Medulla oblongata (tissue), 1 donor: ENCODE measurements around the gene YBX1.
"Not testable (repeated sequence)": the region's sequence is repeated elsewhere in the genome, so short reads cannot be mapped to it uniquely, and the experiment has no call there.

Experiments used
- DNase-seq: peaks from one replicate; pipeline ENCODE4 v3.0.0-alpha.2; 2015; ENCODE audit errors: extremely low spot score

YBX1 gene

DNA sequence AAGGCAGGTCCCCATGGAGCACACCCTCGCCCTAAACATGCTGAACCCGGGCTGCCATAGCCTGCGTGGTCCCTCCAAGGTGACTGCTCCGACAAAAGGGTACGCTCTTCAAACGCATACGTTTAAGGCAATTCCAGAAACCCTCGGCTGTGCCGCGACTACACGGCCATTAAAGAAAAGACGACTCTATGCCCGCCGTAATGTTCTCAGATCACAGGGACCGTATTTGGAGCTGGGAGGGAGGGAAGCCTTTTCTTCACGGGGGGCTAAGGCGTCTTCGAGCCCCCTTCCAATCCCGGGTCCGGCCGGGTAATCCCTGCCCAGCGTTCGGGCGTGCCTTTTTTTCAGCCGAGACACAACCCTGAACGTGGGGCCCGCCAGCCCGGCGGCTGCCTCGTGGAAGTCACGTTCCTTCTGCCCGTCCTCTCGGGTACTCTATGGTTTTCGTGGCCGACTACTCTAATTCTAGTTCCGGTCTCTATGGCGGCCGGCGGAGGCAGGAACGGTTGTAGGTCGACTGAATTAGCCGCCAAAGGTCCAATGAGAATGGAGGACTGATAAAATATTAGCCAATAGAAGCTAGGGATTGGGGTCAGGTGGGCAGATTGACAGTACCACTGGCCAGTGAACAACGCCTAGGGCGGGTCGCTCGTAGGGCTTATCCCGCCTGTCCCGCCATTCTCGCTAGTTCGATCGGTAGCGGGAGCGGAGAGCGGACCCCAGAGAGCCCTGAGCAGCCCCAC, at the start of gene YBX1:
Gene YBX1, plus strand, starts transcription at position 678 of the 743 bp plus-strand sequence. CDS start 148 bp downstream, outside the sequence.
- DNase-seq, result peak; percentile 99

GRCh38 chr1:42639116-42639515, 43.1 kb upstream of the YBX1 start:
- no peak for DNase-seq

DNA sequence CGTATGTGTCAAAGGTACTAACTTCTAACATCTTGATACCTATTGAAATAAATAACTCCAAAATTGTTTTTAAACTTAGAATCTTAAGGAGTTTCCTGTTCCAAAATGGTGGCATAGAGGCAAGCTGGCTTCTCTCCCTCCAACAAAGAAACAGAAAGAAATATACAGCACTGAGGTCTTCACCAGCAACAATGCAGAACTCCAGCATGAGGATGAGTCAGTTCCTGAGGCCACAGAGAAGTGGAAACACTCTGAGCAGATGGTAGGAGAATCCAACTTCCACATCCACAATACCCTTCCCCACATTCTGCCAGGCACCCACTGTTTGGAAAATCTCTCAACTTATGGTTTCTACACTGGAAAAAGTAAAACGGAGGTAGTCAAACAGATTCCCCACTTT, 36.2 kb upstream of the YBX1 start:
- no peak for DNase-seq

GRCh38 chr1:42657201-42657600, 25.0 kb upstream of the YBX1 start:
- DNase-seq, result no peak

DNA sequence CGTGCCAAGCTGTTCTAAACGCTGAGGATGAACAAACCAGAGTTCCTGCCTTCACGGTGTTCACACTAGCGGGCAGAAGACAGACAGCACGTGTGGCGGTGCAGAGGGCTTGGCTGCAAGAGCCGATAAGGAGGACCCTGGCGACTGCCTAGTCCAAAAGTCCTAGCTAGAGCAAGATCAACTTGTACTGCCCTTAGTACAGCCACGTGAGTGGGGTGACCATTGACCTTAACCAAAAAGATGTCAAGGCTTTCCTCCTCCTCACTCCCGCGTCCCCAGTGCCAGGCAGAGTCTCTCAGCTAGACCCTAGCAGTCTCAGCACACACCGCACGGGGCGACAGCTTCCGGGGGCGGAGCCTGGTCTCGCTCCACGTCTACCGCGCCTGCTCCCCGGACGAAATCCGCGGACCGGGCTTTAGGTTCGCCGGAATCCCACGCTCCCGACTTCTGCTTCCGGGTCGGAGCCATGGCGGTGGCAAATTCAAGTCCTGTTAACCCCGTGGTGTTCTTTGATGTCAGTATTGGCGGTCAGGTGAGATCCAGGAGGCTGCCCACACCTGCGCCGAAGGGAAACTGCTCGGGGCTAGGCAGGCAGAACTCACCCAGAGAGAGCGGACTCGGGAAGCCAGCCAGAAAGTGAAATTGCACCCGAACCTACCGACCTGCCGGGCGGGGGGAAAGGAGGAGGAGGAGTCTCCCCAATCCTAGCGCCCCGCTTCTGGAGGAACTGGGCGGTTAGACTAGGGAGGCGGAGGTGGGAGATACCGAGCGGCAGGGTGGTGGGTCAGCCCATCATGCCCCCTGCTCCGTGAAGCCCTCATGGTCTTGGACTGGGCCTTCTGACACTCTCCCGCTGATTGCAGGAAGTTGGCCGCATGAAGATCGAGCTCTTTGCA, 24.0 kb upstream of the YBX1 start, which contains the start of gene PPIH:
Gene PPIH, plus strand, starts transcription at position 443 of the 896 bp plus-strand sequence. Its CDS starts 24 bp downstream, at position 467.
- DNase-seq, result peak; percentile 94

- no peak for DNase-seq
Observed at GRCh38 chr1:42658877-42659337, 23.3 kb upstream of the YBX1 start.

DNA sequence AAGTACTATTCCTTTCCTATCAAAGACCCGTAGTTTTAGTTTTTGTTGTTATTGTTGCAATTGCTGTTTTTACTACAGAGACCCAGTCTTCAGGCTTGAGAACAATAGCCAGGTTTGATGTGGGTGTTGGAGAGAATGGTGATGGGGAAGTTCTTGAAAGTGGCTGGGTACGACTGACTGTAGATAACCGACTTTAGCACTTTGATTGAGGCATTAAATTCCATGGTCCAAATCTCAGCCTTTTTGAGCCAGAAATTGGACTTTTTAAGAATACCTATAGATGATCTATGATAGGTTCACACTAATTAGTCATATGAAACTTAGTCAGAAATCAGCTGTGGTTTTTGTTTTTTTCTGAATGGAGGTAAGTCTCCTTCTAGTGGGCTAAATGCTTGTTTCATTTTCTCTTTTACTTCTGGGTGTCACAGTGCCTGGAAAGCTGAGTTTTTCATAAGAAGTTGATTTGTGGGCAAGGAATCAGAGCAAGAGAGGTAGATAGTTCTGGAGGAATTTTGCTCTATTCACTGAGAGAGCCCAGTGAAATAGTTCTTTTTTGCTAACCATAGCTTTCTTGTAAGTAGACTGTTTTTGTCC, 21.2 kb upstream of the YBX1 start:
- no peak for DNase-seq

DNA sequence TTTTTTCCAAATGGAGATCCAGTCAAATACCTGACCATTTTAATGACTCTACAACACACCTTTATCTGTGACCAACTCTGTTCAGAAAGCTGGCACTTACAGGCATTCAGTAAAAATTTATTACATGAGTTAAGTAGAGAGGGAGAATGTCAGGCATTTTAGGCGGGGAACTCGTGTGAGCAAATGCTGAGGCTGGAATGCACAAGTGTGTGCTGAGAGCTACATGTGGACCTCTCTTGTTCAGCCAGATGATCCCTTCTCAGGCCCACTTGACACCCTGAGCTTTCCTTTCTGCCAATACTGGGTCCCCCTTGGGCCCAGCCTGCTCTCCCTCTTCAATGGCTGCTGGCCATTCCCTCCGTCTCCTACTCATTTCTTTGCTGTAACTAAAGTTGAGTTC, 12.3 kb upstream of the YBX1 start:
- DNase-seq, result no peak

- DNase-seq, result no peak
Observed at GRCh38 chr1:42670425-42670824, 11.8 kb upstream of the YBX1 start.

DNA sequence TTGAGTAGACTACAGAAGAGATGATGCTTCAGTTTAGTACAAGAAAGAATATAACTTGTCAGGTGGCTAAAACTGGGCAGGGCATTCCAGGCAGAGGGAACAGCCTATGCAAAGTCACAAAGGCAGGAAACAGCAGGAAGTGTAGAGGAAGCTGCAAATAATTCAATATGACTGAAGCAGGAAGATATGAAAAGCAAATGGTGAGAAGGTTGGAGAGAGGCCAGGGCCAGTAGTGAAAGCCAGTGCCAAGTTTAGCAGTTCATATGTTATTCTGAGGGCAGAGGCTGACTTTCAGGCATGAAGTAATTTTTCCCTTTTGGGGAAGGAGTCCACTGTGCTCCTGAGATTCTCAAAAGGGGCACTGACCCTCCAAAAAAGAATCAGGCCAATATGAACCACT, 8.0 kb upstream of the YBX1 start:
- no peak for DNase-seq

GRCh38 chr1:42674682-42675081, 7.5 kb upstream of the YBX1 start:
- DNase-seq, result no peak

GRCh38 chr1:42675467-42675866, 6.8 kb upstream of the YBX1 start:
- DNase-seq, result no peak

- no peak for DNase-seq
Observed at GRCh38 chr1:42676534-42677087, 5.6 kb upstream of the YBX1 start.

DNA sequence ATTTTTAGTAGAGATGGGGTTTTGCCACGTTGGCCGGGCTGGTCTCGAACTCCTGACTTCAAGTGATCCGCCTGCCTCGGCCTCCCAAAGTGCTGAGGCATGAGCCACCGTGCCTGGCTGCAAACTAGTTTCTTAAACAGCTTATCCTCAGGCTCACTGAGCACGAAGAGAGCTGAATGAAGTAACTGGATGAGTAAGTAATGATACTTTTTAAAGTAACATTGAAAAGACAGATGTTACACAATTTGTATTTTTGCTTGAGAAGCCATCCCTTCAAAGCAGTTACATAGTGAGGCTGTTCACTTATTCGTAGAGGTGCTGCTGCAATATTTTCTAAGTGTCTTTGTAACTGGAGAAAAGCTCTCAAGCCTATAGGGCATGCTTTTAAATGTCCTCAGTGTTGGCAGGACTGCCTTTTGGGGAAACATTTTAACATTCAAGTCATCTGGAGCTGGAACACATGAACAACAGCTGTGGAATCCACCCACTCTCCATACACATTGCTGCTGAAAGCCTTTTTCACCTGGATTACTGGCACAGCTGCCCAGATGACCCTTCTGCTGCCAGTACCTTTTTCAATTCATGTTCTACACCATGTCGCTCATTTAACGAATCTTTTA, 2.7 kb upstream of the YBX1 start:
- DNase-seq, result no peak

DNA sequence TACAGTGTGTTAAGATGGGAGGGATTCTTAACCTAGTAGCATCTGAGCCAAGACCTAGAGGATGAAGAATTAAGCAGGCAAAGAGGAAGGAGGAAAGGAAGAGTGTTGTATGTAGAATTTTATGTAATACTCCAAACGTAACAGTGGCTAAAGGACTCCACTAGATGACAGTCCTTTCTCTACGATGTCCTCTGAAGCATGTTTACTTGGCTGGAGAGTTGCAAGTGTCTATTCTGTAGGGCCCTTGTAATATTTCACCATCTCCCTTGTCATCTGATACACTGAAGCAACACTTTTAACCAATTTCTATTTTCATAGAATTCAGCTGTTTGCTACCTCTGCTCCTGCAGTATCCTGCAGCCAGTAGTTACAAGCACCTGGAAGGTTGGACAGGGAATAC, 2.2 kb upstream of the YBX1 start:
- DNase-seq, result no peak

GRCh38 chr1:42680921-42681683, 1.1 kb upstream of the YBX1 start:
- peak; percentile 42 for DNase-seq

DNA sequence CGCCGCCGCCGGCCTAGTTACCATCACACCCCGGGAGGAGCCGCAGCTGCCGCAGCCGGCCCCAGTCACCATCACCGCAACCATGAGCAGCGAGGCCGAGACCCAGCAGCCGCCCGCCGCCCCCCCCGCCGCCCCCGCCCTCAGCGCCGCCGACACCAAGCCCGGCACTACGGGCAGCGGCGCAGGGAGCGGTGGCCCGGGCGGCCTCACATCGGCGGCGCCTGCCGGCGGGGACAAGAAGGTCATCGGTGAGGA, 193 bp downstream of the YBX1 start:
- not testable (repeated sequence) for DNase-seq

- DNase-seq, result peak; percentile 69
Observed at GRCh38 chr1:42682739-42683531, 717 bp downstream of the YBX1 start.

DNA sequence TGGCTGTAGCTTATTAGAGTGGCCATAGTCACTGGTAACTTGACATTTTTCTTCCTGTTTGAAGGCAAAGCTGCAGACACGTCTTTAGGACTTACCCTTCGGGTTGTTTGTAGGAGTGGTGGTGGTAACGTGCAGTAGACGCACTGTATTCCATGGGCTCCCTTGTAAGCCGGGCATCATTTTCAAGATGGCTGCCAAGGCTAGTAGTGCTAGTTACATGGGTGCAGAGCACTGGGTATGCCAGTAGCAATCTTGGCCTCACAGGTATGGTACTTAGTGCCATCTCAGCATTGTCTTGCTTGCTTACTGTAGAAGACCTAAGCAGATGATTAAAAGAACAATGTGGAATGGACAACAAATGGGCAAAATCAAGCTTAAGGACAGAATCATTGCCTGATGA, 1.9 kb downstream of the YBX1 start:
- DNase-seq, result no peak

DNA sequence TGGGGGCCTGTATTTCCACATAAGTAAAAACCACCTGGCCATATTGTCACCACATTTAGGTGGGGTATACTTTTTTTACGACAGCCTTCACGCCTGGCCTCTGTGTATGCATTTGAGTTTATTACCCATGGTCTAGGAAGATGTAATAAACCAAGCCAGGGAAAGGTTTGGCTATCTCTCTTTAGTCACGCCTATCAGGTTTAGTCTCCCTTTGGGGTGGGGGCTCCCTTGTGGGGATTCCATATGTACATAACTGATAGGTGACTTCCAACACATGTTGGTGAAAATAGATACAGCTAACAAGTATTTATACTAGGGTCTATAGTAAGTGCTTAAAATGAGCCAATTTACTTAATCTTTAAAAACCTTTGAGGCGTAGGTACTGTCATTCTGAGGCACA, 4.2 kb downstream of the YBX1 start:
- no peak for DNase-seq
